RWPE2 (cell line): ENCODE data around the gene KLC3.

Experiments used
- ATAC-seq: fragments of 200-7000 bp; cut with Tn5 transposase; 3 replicates; pipeline ENCODE4 v1.9.1; 2021; ENCODE audit warnings: low read depth
- DNase-seq: peaks from one replicate; pipeline ENCODE4 v3.0.0-alpha.2; 2020; ENCODE audit warnings: low spot score
- H3K27ac ChIP-seq: fragments of 450-650 bp; 2 replicates; pipeline ENCODE4 v1.5.1; 2017; ENCODE audit warnings: mild to moderate bottlenecking; ENCODE audit not compliant: poor library complexity, severe bottlenecking
- H3K27me3 ChIP-seq: fragments of 250-450 bp; sonication (Bioruptor Pico); 2 replicates; pipeline ENCODE4 v1.5.1; 2021; ENCODE audit warnings: mild to moderate bottlenecking, moderate library complexity; ENCODE audit not compliant: insufficient read depth, poor library complexity, severe bottlenecking
- H3K36me3 ChIP-seq: fragments of 250-450 bp; sonication (Bioruptor Pico); 2 replicates; pipeline ENCODE4 v1.5.1; 2020; ENCODE audit warnings: low read depth, mild to moderate bottlenecking, moderate library complexity
- H3K4me1 ChIP-seq: fragments of 250-450 bp; sonication (Bioruptor Pico); 2 replicates; pipeline ENCODE4 v1.5.1; 2021; ENCODE audit warnings: mild to moderate bottlenecking, moderate library complexity; ENCODE audit not compliant: insufficient read depth, poor library complexity, severe bottlenecking
- H3K4me3 ChIP-seq: fragments of 250-450 bp; sonication (Bioruptor Pico); 2 replicates; pipeline ENCODE4 v1.5.1; 2021; ENCODE audit warnings: mild to moderate bottlenecking, moderate library complexity; ENCODE audit not compliant: severe bottlenecking
- H3K9me3 ChIP-seq: fragments of 250-450 bp; sonication (Bioruptor Pico); 2 replicates; pipeline ENCODE4 v1.5.1; 2021; ENCODE audit warnings: mild to moderate bottlenecking, moderate library complexity; ENCODE audit not compliant: severe bottlenecking
- TF ChIP-seq, protein P1 (sequence below): fragments of 450-650 bp; IDR thresholded peaks from one replicate; pipeline ENCODE4 v1.5.1; 2017; ENCODE audit warnings: mild to moderate bottlenecking, moderate library complexity; ENCODE audit not compliant: poor library complexity, severe bottlenecking

Gene KLC3

GRCh38 chr19:45354241-45354842 lies 13.8 kb downstream of the KLC3 start:
- TF ChIP-seq, protein P1, sequence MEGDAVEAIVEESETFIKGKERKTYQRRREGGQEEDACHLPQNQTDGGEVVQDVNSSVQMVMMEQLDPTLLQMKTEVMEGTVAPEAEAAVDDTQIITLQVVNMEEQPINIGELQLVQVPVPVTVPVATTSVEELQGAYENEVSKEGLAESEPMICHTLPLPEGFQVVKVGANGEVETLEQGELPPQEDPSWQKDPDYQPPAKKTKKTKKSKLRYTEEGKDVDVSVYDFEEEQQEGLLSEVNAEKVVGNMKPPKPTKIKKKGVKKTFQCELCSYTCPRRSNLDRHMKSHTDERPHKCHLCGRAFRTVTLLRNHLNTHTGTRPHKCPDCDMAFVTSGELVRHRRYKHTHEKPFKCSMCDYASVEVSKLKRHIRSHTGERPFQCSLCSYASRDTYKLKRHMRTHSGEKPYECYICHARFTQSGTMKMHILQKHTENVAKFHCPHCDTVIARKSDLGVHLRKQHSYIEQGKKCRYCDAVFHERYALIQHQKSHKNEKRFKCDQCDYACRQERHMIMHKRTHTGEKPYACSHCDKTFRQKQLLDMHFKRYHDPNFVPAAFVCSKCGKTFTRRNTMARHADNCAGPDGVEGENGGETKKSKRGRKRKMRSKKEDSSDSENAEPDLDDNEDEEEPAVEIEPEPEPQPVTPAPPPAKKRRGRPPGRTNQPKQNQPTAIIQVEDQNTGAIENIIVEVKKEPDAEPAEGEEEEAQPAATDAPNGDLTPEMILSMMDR: no peak

GRCh38 chr19:45355402-45355801 lies 14.9 kb downstream of the KLC3 start:
- H3K4me3 ChIP-seq: no peak overlapping the region
- TF ChIP-seq, protein P1: no peak
- no peaks in the 10 kb centered on the region for H3K27me3 ChIP-seq
- DNase-seq: no peak
- no peak overlapping the region for H3K27ac ChIP-seq
- H3K4me1 ChIP-seq: no peaks in the 10 kb centered on the region
- no peak for ATAC-seq
- peaks cover 83% of the 10 kb centered on the region for H3K36me3 ChIP-seq
- H3K9me3 ChIP-seq: no peaks in the 10 kb centered on the region

More at GRCh38 chr19:45354241-45354842, 13.8 kb downstream of the KLC3 start:
- Histone ChIP-seq H3K9me3 (no peaks in the 10 kb centered on the region), H3K27ac (no peak overlapping the region), H3K4me3 (no peak overlapping the region), H3K36me3 (peaks cover 86% of the 10 kb centered on the region), H3K4me1 (no peaks in the 10 kb centered on the region), H3K27me3 (no peaks in the 10 kb centered on the region)
- DNase-seq (no peak), ATAC-seq (no peak)

DNA sequence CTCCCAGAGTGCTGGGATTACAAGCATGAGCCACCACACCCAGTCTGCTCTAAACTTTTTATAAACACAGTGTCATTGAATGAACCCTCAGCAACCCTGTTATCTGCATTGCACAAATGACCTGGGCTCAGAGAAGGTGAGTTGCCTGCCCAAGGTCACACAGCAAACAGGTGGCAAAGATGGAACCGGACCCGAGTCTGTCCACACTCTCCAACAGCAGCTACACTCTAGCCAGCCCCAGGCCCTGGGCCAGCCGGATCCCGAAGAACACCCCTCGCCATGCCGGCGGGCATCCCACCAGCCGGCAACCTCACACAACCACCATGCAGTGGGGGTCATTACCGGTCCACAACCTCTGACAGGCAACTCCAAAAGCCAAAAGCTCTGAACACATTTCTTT lies 15.4 kb downstream of the KLC3 start:
- Histone ChIP-seq H3K4me1 (no peaks in the 10 kb centered on the region), H3K27me3 (no peaks in the 10 kb centered on the region), H3K9me3 (no peaks in the 10 kb centered on the region), H3K36me3 (peaks cover 84% of the 10 kb centered on the region), H3K4me3 (no peak overlapping the region), H3K27ac (no peak overlapping the region)
- DNase-seq (no peak), ATAC-seq (no peak)
- TF ChIP-seq, protein P1: no peak

- Histone ChIP-seq H3K36me3 (peaks cover 84% of the 10 kb centered on the region), H3K9me3 (no peaks in the 10 kb centered on the region), H3K27ac (no peak overlapping the region), H3K4me1 (no peaks in the 10 kb centered on the region), H3K4me3 (no peak overlapping the region), H3K27me3 (no peaks in the 10 kb centered on the region)
- TF ChIP-seq, protein P1: no peak
- no peak for DNase-seq
- ATAC-seq: no peak
Observed at GRCh38 chr19:45356760-45357444, 16.4 kb downstream of the KLC3 start.

DNA sequence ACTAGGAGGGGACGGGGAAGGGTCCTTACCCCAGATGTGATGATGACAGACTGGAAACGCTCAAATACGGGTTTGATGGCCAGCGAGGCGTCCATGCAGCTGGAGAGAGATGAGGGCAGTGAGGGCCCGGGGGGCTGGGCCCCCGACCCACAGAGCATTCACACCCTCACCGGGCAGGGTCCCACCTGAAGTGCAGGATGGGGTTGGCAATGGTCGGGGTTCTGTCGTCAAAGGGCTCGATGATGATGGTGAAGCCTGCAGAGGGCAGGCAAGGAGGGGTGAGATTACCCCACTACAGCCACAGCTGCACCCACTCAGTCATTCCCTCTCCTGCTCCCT lies 16.9 kb downstream of the KLC3 start:
- H3K27ac ChIP-seq: no peak overlapping the region

More for the DNA sequence above, 16.9 kb downstream of the KLC3 start:
- no peaks in the 10 kb centered on the region for H3K9me3 ChIP-seq
- ATAC-seq: no peak
- peaks cover 89% of the 10 kb centered on the region for H3K36me3 ChIP-seq
- no peak for DNase-seq
- no peak overlapping the region for H3K4me3 ChIP-seq
- H3K4me1 ChIP-seq: no peaks in the 10 kb centered on the region
- TF ChIP-seq, protein P1: no peak
- H3K27me3 ChIP-seq: no peaks in the 10 kb centered on the region
